Stomach smooth muscle (tissue), 2 donors: ENCODE results near the gene TEN1.

Experiments used
- H3K27ac ChIP-seq: one replicate; pipeline ENCODE4 v1.7.0; 2013; ENCODE audit warnings: mild to moderate bottlenecking, low read length, inconsistent platforms
- H3K27me3 ChIP-seq, 2 donors: one replicate each; pipeline ENCODE4 v1.7.0; 2013; ENCODE audit warnings: low read length in 2 of 2; ENCODE audit not compliant: insufficient read depth in 2 of 2, control insufficient read depth in 1 of 2
- H3K36me3 ChIP-seq, 2 donors: one replicate each; pipeline ENCODE4 v1.7.0; 2013; ENCODE audit warnings: low read length in 2 of 2; ENCODE audit not compliant: control insufficient read depth in 2 of 2, insufficient read depth in 2 of 2
- H3K4me1 ChIP-seq: one replicate; pipeline ENCODE4 v1.7.0; 2013; ENCODE audit warnings: low read length; ENCODE audit not compliant: control insufficient read depth, insufficient read depth
- H3K4me3 ChIP-seq, 2 donors: one replicate each; pipeline ENCODE4 v1.7.0; 2013; ENCODE audit warnings: low read length in 2 of 2
- H3K9ac ChIP-seq, 2 donors: one replicate each; pipeline ENCODE4 v1.7.0; 2013; ENCODE audit warnings: low read length in 2 of 2, mild to moderate bottlenecking in 1 of 2
- H3K9me3 ChIP-seq, 2 donors: one replicate each; pipeline ENCODE4 v1.7.0; 2013; ENCODE audit warnings: low read length in 2 of 2; ENCODE audit not compliant: control insufficient read depth in 2 of 2
- donor health status: healthy.
- donor health status: Pancreatic carcinoma.

Gene TEN1

DNA sequence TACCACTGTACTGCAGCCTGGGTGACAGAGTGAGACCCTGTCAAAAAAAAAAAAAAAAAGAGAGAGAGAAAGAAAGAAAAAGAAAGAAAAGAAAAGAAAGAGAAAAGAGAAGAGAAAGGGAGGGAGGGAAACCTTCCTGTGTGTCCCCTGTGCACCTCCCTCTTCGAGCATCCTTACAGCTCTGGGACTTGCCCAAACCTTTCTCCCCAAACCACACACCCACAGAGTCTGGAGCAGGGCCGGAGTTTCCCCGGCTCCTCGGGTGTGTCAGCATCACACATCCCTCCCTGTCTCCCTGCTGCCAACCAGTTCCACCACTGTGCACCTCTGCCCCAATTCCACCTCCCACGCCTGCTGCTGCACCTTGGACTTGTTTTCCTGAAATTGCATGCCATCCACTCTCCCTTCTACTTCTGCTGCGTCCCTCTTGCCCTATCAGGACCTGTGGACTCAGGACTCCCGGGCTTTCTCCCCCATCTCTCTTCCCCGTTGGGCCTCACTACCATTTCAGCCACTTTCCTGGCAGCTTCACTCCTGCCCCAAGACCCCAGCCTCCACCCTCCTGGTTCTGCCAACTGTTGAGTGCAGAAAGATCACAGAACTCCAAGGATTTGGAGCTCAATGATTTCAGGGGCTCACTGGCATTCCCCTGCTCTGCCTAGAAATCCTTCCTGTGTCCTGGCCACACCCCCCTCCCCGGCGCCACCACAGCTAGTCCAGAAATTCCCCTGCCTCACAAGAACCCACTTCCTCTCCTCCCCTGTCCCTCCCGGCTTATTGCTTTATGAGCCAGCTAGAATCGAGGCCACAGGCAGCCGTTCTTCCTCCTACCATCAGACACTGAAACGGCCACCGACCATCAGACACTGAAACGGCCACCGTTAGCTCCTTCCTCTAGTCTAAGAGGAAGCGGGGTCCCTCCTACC lies 17.9 kb downstream of the TEN1 start:
- Histone ChIP-seq H3K27me3 (no peaks in the 10 kb centered on the region), H3K27ac (no peak overlapping the region), H3K4me3 (peak overlapping the region in 1 of 2 donors; percentile 3), H3K4me1 (no peaks in the 10 kb centered on the region), H3K36me3 (peaks cover 0 to 3% of the 10 kb centered on the region in 2 donors), H3K9ac (peak overlapping the region in 1 of 2 donors; percentile 21), H3K9me3 (no peaks in the 10 kb centered on the region)

DNA sequence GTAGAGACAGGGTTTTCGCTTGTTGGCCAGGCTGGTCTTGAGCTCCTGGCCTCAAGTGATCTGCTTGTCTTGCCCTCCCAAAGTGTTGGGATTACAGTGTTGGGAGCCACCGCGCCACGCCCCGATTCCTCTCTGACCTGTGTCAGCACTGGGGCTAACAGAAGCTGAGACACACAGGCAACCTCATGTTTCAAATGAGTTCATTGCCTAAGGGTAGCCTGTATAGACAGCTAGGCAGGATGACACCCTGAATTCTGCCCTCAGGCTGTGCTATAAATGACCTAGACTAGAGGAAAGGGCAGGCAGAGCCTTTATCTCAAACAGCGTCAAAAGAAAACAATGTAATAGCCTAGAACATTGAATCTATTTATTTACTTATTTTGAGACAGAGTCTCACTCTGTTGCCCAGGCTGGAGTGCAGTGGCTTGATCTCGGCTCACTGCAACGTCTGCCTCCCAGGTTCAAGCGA lies 19.3 kb downstream of the TEN1 start:
- Histone ChIP-seq H3K4me1 (no peaks in the 10 kb centered on the region), H3K27ac (no peak overlapping the region), H3K4me3 (no peak overlapping the region), H3K36me3 (peaks cover 3 to 4% of the 10 kb centered on the region in 2 donors), H3K9me3 (no peaks in the 10 kb centered on the region), H3K9ac (no peak overlapping the region), H3K27me3 (no peaks in the 10 kb centered on the region)

DNA sequence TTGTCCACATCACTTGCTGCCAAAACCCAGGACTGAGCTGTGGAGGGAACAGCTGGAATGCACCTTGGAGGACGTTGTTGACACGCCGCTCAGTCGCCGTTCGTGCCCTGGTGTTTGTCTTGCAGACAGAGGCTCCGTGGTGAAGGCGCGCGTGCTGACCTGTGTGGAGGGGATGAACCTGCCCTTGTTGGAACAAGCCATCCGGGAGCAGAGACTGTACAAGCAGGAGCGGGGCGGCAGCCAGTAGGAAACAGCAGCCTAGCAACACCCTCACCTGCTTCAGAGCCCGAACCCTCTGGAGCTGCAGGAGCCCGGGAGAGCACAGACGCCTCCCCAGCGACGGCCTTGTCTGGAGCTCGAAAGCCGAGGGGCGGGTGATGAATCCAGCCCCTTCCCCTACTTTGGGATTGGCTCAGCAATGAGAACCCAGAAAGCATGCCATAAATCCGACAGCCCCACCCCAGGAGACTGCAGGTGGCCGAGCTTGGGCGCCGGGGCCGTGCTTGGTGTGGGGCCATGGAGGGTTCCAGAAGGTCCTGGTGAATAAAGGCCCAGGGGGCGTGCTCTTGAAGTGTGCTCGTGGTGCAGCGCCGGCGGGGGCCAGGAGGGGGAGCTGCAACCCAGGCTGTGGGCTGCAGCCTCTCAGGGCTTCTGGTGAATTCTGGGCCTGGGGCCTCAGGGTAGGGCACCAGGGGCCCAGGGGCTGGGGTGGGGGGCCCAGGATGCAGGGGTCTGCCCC lies 21.1 kb downstream of the TEN1 start:
- Histone ChIP-seq H3K9me3 (no peaks in the 10 kb centered on the region), H3K4me1 (no peaks in the 10 kb centered on the region), H3K27me3 (no peaks in the 10 kb centered on the region), H3K27ac (no peak overlapping the region), H3K36me3 (peaks cover 3 to 4% of the 10 kb centered on the region in 2 donors), H3K4me3 (no peak overlapping the region), H3K9ac (no peak overlapping the region)

DNA sequence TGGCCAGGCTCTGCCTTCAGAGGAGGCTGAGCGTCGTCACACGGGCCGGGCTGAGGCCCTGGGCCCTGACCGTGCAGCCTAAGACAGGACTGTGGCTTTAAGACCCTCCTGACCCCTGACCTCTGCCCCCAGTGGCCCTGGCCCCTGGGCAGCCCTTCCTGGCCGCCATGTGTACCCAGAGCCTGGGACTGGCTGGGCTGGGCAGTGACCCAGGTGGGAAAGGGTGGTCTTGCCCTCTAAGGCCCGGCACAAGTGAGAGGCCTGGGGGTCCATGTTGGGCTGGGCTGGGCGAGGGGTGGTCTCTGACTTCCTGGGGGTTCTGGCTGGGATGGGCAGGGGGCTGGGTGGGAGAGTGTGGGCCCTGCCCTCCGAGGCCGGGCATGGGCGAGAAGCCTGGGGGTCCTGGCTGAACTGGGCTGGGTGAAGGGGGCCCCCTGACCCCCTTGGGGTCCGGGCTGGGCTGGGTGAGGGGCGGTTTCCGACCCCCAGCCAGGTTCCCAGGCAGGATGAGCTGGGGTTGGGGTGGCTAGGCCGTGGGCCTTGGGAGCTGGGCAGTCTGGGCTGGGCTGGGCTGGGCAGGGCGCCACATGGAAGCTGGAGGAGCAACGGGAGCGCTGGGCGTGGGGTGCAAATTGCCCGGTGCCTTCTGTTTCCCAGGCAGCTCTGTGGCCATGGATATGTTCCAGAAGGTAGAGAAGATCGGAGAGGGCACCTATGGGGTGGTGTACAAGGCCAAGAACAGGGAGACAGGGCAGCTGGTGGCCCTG lies 21.9 kb downstream of the TEN1 start, which contains the start of gene CDK3:
CDK3 (plus strand) TSS at position 101 of the 767 bp plus-strand sequence; CDS start at position 672, 571 bp downstream.
- H3K27me3 ChIP-seq: no peaks in the 10 kb centered on the region
- H3K9ac ChIP-seq: no peak within 1 kb of the TSS
- no peaks in the 10 kb centered on the region for H3K9me3 ChIP-seq
- H3K4me1 ChIP-seq: peaks cover 2% of the 10 kb centered on the region
- no peak within 1 kb of the TSS for H3K27ac ChIP-seq
- peaks cover 0 to 4% of the 10 kb centered on the region in 2 donors for H3K36me3 ChIP-seq
- H3K4me3 ChIP-seq: no peak within 1 kb of the TSS

DNA sequence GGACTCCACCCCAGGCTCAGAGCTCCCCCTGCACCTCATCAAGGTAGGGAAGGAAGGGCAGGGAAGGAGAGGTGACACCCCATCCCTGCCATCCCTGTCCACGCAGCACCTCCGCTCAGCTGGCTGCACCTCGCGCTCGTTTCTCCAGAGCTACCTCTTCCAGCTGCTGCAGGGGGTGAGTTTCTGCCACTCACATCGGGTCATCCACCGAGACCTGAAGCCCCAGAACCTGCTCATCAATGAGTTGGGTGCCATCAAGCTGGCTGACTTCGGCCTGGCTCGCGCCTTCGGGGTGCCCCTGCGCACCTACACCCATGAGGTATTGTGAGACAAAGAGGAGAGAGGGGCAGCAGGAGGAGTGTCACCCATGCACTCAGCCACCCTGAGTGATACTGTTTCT lies 23.1 kb downstream of the TEN1 start:
- H3K27me3 ChIP-seq: no peaks in the 10 kb centered on the region
- no peak overlapping the region for H3K27ac ChIP-seq
- no peaks in the 10 kb centered on the region for H3K9me3 ChIP-seq
- H3K4me3 ChIP-seq: no peak overlapping the region
- H3K36me3 ChIP-seq: peaks cover 0 to 4% of the 10 kb centered on the region in 2 donors
- no peak overlapping the region for H3K9ac ChIP-seq
- peaks cover 2% of the 10 kb centered on the region for H3K4me1 ChIP-seq

DNA sequence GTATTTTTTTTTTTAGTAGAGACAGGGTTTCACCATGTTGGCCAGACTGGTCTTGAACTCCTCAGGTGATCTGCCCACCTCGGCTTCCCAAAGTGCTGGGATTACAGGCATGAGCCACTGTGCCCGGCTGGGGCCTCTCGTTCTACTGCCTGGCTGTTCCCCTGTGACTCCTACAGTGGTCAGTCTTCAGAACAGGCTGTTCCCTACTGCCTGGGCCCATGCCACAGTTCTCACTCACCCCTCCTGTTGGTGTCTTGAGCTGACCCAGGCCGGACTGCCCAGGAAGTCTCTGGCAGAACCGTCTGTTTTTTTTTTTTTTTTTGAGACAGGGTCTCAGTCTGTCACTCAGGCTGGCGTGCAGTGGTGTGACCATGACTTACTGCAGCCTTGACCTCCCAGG lies 24.9 kb downstream of the TEN1 start:
- H3K4me1 ChIP-seq: peaks cover 2% of the 10 kb centered on the region
- peaks cover 0 to 4% of the 10 kb centered on the region in 2 donors for H3K36me3 ChIP-seq
- no peak overlapping the region for H3K9ac ChIP-seq
- no peak overlapping the region for H3K4me3 ChIP-seq
- H3K27ac ChIP-seq: no peak overlapping the region
- H3K27me3 ChIP-seq: no peaks in the 10 kb centered on the region
- H3K9me3 ChIP-seq: no peaks in the 10 kb centered on the region

DNA sequence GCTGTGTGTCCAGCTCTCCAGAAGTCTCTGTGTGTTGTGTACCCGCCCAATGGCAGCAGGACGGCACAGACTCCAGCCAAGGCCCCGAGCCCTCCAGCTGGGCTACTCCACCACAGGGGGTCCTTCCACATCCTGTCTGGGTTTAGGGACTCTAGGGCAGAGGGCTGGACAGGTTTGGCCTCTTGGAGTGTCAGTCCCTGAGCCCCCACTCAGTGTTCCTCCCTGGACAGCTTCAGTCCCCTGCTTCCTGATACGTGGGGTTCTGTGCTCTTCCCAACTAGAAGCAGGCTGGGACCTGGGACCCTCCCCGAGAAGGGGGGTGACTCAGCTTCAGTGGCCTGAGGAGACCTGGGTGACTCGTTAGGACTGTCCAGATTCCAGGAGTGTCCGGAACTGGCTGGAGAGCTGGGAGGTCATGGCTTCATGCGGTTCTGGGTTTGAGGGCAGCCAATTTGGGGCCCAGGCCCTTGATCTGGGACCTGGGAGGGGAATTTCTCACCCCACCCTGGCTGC lies 25.8 kb downstream of the TEN1 start:
- Histone ChIP-seq H3K4me1 (peaks cover 2% of the 10 kb centered on the region), H3K27ac (no peak overlapping the region), H3K9me3 (no peaks in the 10 kb centered on the region), H3K36me3 (peaks cover 0 to 4% of the 10 kb centered on the region in 2 donors), H3K4me3 (no peak overlapping the region), H3K9ac (no peak overlapping the region), H3K27me3 (no peaks in the 10 kb centered on the region)

DNA sequence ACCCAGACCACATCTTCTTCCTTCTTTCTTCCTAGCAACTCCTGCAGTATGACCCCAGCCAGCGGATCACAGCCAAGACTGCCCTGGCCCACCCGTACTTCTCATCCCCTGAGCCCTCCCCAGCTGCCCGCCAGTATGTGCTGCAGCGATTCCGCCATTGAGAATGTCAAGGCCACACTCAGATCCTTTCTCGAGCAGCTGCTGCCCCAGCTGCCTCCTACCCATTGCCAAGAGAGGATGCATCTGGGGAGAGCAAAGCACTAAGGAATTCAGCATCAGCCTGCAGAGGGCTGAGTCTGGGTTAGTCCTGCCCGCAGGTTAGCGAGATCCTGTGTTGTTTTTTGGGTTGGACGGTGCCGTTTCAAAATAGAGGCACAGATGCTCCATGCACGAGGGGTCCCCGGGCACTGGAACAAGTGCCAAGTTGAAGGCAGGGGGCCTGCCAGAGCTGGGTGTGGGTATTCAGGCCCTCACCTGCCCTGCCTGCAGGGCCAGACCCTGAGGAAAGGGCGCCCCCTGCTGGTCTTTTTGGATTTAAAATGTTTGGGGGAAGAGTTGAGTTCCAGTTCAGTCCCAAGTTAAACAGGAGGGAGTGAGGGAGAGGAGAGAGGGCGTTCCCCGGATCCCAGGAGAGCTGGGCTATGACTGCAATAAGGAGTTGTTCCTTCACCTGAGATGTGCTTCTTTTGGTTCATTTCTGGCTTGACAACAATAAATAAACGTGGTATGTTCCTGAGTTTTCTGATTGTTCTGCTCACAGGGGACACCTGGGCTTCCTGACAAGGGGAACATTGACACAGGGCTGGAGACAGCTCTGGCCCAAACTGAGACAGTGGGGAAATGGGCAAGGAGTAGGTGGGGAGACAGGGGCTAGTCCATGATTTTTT lies 26.5 kb downstream of the TEN1 start:
- Histone ChIP-seq H3K36me3 (peaks cover 0 to 4% of the 10 kb centered on the region in 2 donors), H3K4me1 (peaks cover 2% of the 10 kb centered on the region), H3K9me3 (no peaks in the 10 kb centered on the region), H3K4me3 (no peak overlapping the region), H3K27ac (no peak overlapping the region), H3K9ac (no peak overlapping the region), H3K27me3 (no peaks in the 10 kb centered on the region)

DNA sequence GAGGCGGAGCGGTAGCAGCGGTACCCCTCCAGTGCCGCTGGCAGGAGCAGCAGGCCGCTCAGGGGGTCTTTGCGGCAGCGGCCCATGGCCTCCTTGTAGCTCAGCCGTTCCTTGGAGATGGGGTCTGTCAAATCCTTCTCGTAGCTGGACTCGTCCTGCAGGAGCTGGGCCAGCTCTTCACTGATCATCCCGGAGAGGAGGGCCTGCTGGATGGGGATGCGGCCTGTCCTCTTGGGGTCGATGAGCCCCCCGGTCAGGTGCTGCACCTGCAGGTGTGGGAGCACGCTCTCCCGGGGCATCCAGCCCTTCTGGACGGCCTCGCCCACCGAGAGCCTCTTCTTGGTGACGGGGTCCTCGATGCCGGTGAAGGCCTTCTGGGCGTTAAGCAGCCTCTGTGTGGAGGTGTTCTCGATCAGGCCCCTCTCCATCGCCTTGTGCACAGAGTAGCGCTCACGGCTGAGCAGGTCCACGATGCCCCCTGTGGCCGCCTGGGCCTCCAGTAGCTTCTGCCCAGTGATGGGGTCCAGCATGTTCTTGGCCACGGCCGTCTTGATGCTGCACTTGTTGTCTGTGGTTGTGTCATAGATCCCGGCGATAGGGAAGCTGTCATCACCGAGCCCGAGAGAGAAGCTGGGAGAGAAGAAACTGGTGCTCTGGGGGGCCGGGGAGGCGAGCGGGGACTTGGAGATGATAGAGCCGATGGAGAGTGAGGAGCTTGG lies 28.2 kb downstream of the TEN1 start:
- peaks cover 0 to 1% of the 10 kb centered on the region in 2 donors for H3K36me3 ChIP-seq
- H3K4me1 ChIP-seq: peaks cover 2% of the 10 kb centered on the region
- no peak overlapping the region for H3K27ac ChIP-seq

More for the DNA sequence above, 28.2 kb downstream of the TEN1 start:
- Histone ChIP-seq H3K9ac (no peak overlapping the region), H3K27me3 (no peaks in the 10 kb centered on the region), H3K9me3 (no peaks in the 10 kb centered on the region), H3K4me3 (no peak overlapping the region)
